ENCODE data around the gene NME5. TPM values are rescaled to one million over a fixed set of nuclear protein-coding genes. Genes with fewer than 3 reads are reported as not detected.

Gene NME5
- total and polyA plus RNA-seq, 2 of the 13 experiments (the other 11 are each of a cell fraction or from before 2014, with no cell fraction given), result 0.18 TPM; not detected in 1

GRCh38 chr5:138068742-138069600, 70.3 kb downstream of the NME5 start (continued):
- TF ChIP-seq NFIB (CRISPR knock-in tag; IDR thresholded peaks at IDR 0.05; ENCODE audit: borderline replicate concordance), result no peak
- no peak for TF ChIP-seq KLF16 (CRISPR knock-in tag; IDR thresholded peaks at IDR 0.05)
- no peak for TF ChIP-seq TOPORS (CRISPR knock-in tag; IDR thresholded peaks at IDR 0.05)
- TF ChIP-seq ATF7 (IDR thresholded peaks at IDR 0.05), result no peak
- no peak for TF ChIP-seq ATF7 (CRISPR knock-in tag; IDR thresholded peaks at IDR 0.05)
- no peak for TF ChIP-seq TEAD2 (CRISPR knock-in tag; IDR thresholded peaks at IDR 0.05)
- TF ChIP-seq ELF3 (CRISPR knock-in tag; IDR thresholded peaks at IDR 0.05), result peak; percentile 39; the same call in 1 of the 2 replicates
- TF ChIP-seq SALL2 (CRISPR knock-in tag; IDR thresholded peaks at IDR 0.05), result no peak
- no peak for TF ChIP-seq ZNF614 (CRISPR knock-in tag; IDR thresholded peaks at IDR 0.05; ENCODE audit: borderline replicate concordance)
- TF ChIP-seq SMARCC2 (IDR thresholded peaks at IDR 0.05), result no peak
- TF ChIP-seq THAP7 (CRISPR knock-in tag; IDR thresholded peaks at IDR 0.05), result no peak
- TF ChIP-seq GATAD1 (CRISPR knock-in tag; IDR thresholded peaks at IDR 0.05), result 0 out of 2 replicates have a peak, but pooled peaks have one; percentile 15
- no peak for TF ChIP-seq ZNF652 (CRISPR knock-in tag; IDR thresholded peaks at IDR 0.05; ENCODE audit: borderline replicate concordance, low read depth)
- no peak for TF ChIP-seq MAFK (conservative IDR thresholded peaks at IDR 0.05 in 1 of 2, IDR thresholded peaks at IDR 0.05 in 1 of 2; ENCODE audit: low read length in 2 of 2)
- TF ChIP-seq RAD21 (CRISPR knock-in tag; IDR thresholded peaks at IDR 0.05), result peak; percentile 65
- no peak for TF ChIP-seq RFX3 (CRISPR knock-in tag; IDR thresholded peaks at IDR 0.05)
- no peak for TF ChIP-seq TARDBP (CRISPR knock-in tag; IDR thresholded peaks at IDR 0.05)
- TF ChIP-seq, protein P1, sequence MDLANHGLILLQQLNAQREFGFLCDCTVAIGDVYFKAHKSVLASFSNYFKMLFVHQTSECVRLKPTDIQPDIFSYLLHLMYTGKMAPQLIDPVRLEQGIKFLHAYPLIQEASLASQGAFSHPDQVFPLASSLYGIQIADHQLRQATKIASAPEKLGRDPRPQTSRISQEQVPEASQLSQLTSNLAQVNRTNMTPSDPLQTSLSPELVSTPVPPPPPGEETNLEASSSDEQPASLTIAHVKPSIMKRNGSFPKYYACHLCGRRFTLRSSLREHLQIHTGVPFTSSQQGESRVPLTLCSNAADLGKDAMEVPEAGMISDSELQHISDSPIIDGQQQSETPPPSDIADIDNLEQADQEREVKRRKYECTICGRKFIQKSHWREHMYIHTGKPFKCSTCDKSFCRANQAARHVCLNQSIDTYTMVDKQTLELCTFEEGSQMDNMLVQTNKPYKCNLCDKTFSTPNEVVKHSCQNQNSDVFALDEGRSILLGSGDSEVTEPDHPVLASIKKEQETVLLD (CRISPR knock-in tag; IDR thresholded peaks at IDR 0.05; ENCODE audit: low read depth), result no peak
- TF ChIP-seq ZNF644 (CRISPR knock-in tag; IDR thresholded peaks at IDR 0.05; ENCODE audit: low read depth), result no peak
- TF ChIP-seq ZNF263 (CRISPR knock-in tag; IDR thresholded peaks at IDR 0.05), result no peak
- TF ChIP-seq, protein P2, sequence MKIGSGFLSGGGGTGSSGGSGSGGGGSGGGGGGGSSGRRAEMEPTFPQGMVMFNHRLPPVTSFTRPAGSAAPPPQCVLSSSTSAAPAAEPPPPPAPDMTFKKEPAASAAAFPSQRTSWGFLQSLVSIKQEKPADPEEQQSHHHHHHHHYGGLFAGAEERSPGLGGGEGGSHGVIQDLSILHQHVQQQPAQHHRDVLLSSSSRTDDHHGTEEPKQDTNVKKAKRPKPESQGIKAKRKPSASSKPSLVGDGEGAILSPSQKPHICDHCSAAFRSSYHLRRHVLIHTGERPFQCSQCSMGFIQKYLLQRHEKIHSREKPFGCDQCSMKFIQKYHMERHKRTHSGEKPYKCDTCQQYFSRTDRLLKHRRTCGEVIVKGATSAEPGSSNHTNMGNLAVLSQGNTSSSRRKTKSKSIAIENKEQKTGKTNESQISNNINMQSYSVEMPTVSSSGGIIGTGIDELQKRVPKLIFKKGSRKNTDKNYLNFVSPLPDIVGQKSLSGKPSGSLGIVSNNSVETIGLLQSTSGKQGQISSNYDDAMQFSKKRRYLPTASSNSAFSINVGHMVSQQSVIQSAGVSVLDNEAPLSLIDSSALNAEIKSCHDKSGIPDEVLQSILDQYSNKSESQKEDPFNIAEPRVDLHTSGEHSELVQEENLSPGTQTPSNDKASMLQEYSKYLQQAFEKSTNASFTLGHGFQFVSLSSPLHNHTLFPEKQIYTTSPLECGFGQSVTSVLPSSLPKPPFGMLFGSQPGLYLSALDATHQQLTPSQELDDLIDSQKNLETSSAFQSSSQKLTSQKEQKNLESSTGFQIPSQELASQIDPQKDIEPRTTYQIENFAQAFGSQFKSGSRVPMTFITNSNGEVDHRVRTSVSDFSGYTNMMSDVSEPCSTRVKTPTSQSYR (CRISPR knock-in tag; IDR thresholded peaks at IDR 0.05; ENCODE audit: borderline replicate concordance), result no peak
- TF ChIP-seq PLSCR1 (CRISPR knock-in tag; IDR thresholded peaks at IDR 0.05; ENCODE audit: borderline replicate concordance), result no peak
- TF ChIP-seq RELA (CRISPR knock-in tag; IDR thresholded peaks at IDR 0.05), result peak; percentile 46; the same call in 1 of the 2 replicates
- TF ChIP-seq MBD4 (IDR thresholded peaks at IDR 0.05; ENCODE audit: borderline replicate concordance, low read length), result no peak
- no peak for TF ChIP-seq DPF2 (CRISPR knock-in tag; IDR thresholded peaks at IDR 0.05; ENCODE audit: borderline replicate concordance, low read depth)
- TF ChIP-seq ZNF326 (CRISPR knock-in tag; IDR thresholded peaks at IDR 0.05; ENCODE audit: borderline replicate concordance), result no peak
- TF ChIP-seq KDM4B (CRISPR knock-in tag; IDR thresholded peaks at IDR 0.05), result no peak
